GM12873 (cell line): ENCODE results near the gene PTPRR.

Experiments used
- CTCF ChIP-seq: IDR thresholded peaks from 2 replicates; pipeline ENCODE4 v1.5.1; 2012; ENCODE audit warnings: low read depth, mild to moderate bottlenecking, moderate library complexity, low read length, control low read depth; ENCODE audit not compliant: insufficient read depth; ENCODE audit errors: missing control alignments

Gene PTPRR

GRCh38 chr12:70815056-70815455 is 105.5 kb downstream of the PTPRR start:
- TF ChIP-seq CTCF: no peak

- TF ChIP-seq CTCF: no peak
Observed at GRCh38 chr12:70813559-70813958, 107.0 kb downstream of the PTPRR start.

GRCh38 chr12:70812136-70812535 is 108.4 kb downstream of the PTPRR start:
- TF ChIP-seq CTCF: no peak

GRCh38 chr12:70809887-70810286 is 110.7 kb downstream of the PTPRR start:
- TF ChIP-seq CTCF: no peak

- no peak for TF ChIP-seq CTCF
Observed at GRCh38 chr12:70806827-70807226, 113.7 kb downstream of the PTPRR start.

- no peak for TF ChIP-seq CTCF
Observed at GRCh38 chr12:70806043-70806442, 114.5 kb downstream of the PTPRR start.

- no peak for TF ChIP-seq CTCF
Observed at GRCh38 chr12:70798016-70798783, 122.3 kb downstream of the PTPRR start.

- no peak for TF ChIP-seq CTCF
Observed at GRCh38 chr12:70796989-70797388, 123.5 kb downstream of the PTPRR start.
